ENCODE data around the gene SEC62. TPM values are rescaled to one million over a fixed set of nuclear protein-coding genes. Genes with fewer than 3 reads are reported as not detected.
A peak's percentile ranks its signal among the peaks of the same experiment; 100 is the strongest.

Gene SEC62, protein sequence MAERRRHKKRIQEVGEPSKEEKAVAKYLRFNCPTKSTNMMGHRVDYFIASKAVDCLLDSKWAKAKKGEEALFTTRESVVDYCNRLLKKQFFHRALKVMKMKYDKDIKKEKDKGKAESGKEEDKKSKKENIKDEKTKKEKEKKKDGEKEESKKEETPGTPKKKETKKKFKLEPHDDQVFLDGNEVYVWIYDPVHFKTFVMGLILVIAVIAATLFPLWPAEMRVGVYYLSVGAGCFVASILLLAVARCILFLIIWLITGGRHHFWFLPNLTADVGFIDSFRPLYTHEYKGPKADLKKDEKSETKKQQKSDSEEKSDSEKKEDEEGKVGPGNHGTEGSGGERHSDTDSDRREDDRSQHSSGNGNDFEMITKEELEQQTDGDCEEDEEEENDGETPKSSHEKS
- polyA plus RNA-seq = 98.0 TPM
- long read RNA-seq, donor 1, full-length matches to known transcripts = 21 of 61 reads
- long read RNA-seq, donor 1, partial matches to known transcripts = 40 of 61 reads
- long read RNA-seq, donor 1, other reads (novel, unspliced or antisense) = 0 of 61 reads
- long read RNA-seq, donor 2, full-length matches to known transcripts = 65 of 169 reads
- long read RNA-seq, donor 2, partial matches to known transcripts = 104 of 169 reads
- long read RNA-seq, donor 2, other reads (novel, unspliced or antisense) = 0 of 169 reads
- long read RNA-seq, donor 3 = 0 reads
- long read RNA-seq, donor 4, full-length matches to known transcripts = 7 of 7 reads
- long read RNA-seq, donor 4, partial matches to known transcripts = 0 of 7 reads
- long read RNA-seq, donor 4, other reads (novel, unspliced or antisense) = 0 of 7 reads
- long read RNA-seq, donor 5, full-length matches to known transcripts = 48 of 109 reads
- long read RNA-seq, donor 5, partial matches to known transcripts = 61 of 109 reads
- long read RNA-seq, donor 5, other reads (novel, unspliced or antisense) = 0 of 109 reads
- long read RNA-seq, donor 6, full-length matches to known transcripts = 23 of 114 reads
- long read RNA-seq, donor 6, partial matches to known transcripts = 91 of 114 reads
- long read RNA-seq, donor 6, other reads (novel, unspliced or antisense) = 0 of 114 reads
- long read RNA-seq, donor 7, full-length matches to known transcripts = 31 of 107 reads
- long read RNA-seq, donor 7, partial matches to known transcripts = 76 of 107 reads
- long read RNA-seq, donor 7, other reads (novel, unspliced or antisense) = 0 of 107 reads
- long read RNA-seq, donor 8, full-length matches to known transcripts = 61 of 304 reads
- long read RNA-seq, donor 8, partial matches to known transcripts = 243 of 304 reads
- long read RNA-seq, donor 8, other reads (novel, unspliced or antisense) = 0 of 304 reads
- long read RNA-seq, donor 9, full-length matches to known transcripts = 33 of 127 reads
- long read RNA-seq, donor 9, partial matches to known transcripts = 94 of 127 reads
- long read RNA-seq, donor 9, other reads (novel, unspliced or antisense) = 0 of 127 reads
- long read RNA-seq, donor 10, full-length matches to known transcripts = 46 of 150 reads
- long read RNA-seq, donor 10, partial matches to known transcripts = 104 of 150 reads
- long read RNA-seq, donor 10, other reads (novel, unspliced or antisense) = 0 of 150 reads
- long read RNA-seq, donor 11, full-length matches to known transcripts = 37 of 128 reads
- long read RNA-seq, donor 11, partial matches to known transcripts = 91 of 128 reads
- long read RNA-seq, donor 11, other reads (novel, unspliced or antisense) = 0 of 128 reads

DNA sequence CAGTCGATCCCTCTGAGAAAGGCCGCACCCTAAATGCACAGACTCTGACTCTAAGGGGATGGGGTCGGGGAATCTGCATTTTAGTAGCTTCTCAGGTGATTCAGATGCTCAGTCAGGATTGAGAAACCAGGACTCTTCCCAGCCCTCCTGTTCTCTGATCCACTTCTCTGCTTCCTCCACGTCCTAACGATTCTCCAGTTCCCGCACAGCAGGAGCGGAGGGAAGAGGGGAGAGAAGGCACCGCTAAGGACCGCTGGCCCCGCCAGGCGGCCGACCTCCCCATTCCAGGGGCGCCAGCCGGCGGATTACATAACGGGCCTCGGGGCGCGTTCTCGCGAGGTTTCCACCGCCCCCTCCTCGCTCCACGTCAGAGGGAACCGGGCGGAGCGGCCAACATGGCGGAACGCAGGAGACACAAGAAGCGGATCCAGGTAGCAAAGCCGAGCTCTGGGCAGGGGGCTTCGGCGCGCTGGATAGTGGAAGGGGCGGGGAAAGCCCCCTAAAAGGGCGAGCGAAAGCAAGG, at the start of gene SEC62:
TSS of gene SEC62 (plus strand) at position 380 of the 523 bp plus-strand sequence. CDS start at position 396, 16 bp downstream.
- Histone ChIP-seq H3K9me3 (ENCODE audit: control insufficient read depth, low read depth, low read length) (no peaks in the 10 kb centered on the region), H3K27me3 (ENCODE audit: control insufficient read depth, insufficient read depth, low read length) (no peaks in the 10 kb centered on the region), H3K4me3 (ENCODE audit: low read length) (peak within 1 kb of the TSS; percentile 86), H3K27ac (ENCODE audit: low read length) (peak within 1 kb of the TSS; percentile 90), H3K36me3 (ENCODE audit: control insufficient read depth, insufficient read depth, low read length) (peaks cover 9% of the 10 kb centered on the region), H3K4me1 (ENCODE audit: control insufficient read depth, insufficient read depth, low read length) (peaks cover 13% of the 10 kb centered on the region)
- WGBS (ENCODE audit: insufficient coverage, low lambda C conversion rate) = no CpG with 5 or more reads among the region's 37 CpGs
- peak; percentile 92 to 95 for DNase-seq

- no peak overlapping the region for H3K27ac ChIP-seq (ENCODE audit: low read length)
- H3K4me3 ChIP-seq (ENCODE audit: low read length) = no peak overlapping the region
- H3K9me3 ChIP-seq (ENCODE audit: control insufficient read depth, low read depth, low read length) = no peaks in the 10 kb centered on the region
- WGBS (ENCODE audit: insufficient coverage, low lambda C conversion rate) = no CpG with 5 or more reads among the region's 8 CpGs
- H3K27me3 ChIP-seq (ENCODE audit: control insufficient read depth, insufficient read depth, low read length) = no peaks in the 10 kb centered on the region
- peak; percentile 28 to 48 for DNase-seq
- no peaks in the 10 kb centered on the region for H3K36me3 ChIP-seq (ENCODE audit: control insufficient read depth, insufficient read depth, low read length)
- H3K4me1 ChIP-seq (ENCODE audit: control insufficient read depth, insufficient read depth, low read length) = no peaks in the 10 kb centered on the region
Observed at GRCh38 chr3:169923189-169923588, 43.4 kb upstream of the SEC62 start.

GRCh38 chr3:169923831-169924230, 42.8 kb upstream of the SEC62 start:
- 83% methylated on average over 1 of the region's 1 CpG for WGBS (ENCODE audit: insufficient coverage, low lambda C conversion rate)

DNA sequence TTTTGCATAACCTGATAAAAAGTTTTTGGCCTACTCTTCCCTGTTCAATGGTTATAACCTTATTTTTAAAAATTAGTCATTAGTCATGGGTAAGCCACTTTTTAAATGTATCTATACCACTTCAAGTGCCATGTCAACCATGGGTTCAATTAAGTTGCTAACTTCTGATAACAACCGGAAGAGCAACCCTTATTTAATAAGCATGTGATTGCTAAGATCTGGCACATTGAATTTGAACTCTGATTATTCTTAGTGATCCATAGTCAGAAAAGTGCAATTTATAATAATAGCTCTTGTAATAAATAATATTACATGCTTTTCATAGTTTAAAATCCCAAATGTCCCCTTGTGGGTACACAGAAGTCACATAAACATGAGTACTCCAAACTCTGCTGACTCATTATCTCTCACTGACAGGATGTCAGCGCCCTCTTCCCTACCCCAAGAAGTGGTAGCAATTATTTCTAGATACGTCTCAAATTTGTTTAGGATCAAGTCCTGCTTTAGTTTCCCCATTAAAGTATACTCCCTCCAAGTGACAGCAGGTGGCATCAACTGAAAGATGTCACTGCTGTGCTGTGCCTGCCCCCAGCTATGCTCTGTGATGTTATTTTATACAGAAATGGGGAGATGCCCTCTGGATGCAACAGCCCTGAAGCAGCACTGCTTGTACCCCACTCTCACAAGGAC, 36.6 kb upstream of the SEC62 start:
- WGBS (ENCODE audit: insufficient coverage, low lambda C conversion rate) = no CpG with 5 or more reads among the region's 3 CpGs
- DNase-seq = no peak
- no peaks in the 10 kb centered on the region for H3K27me3 ChIP-seq (ENCODE audit: control insufficient read depth, insufficient read depth, low read length)

More at GRCh38 chr3:169923831-169924230, 42.8 kb upstream of the SEC62 start:
- Histone ChIP-seq H3K27me3 (ENCODE audit: control insufficient read depth, insufficient read depth, low read length) (no peaks in the 10 kb centered on the region), H3K4me1 (ENCODE audit: control insufficient read depth, insufficient read depth, low read length) (no peaks in the 10 kb centered on the region), H3K4me3 (ENCODE audit: low read length) (no peak overlapping the region), H3K36me3 (ENCODE audit: control insufficient read depth, insufficient read depth, low read length) (no peaks in the 10 kb centered on the region), H3K27ac (ENCODE audit: low read length) (no peak overlapping the region), H3K9me3 (ENCODE audit: control insufficient read depth, low read depth, low read length) (no peaks in the 10 kb centered on the region)
- DNase-seq = no peak

DNA sequence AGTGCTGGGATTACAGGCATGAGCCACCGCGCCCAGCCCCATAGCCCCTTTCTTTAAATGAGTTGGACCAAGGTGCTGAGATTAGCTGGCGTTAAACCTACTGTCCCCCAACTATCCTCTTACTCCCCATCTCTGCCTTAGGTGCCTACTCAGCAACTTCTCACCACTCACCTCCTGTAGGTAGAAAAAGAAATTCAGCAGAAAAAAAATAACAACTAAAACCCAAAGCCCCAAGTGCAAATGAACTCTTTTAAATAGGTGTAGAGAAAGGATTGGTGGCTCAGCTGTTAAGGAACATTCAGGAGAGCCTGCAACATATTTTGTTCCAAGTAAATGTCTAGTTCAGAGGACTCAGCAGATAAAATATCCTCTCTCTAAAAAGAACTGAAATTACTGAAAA, 35.8 kb upstream of the SEC62 start:
- no peaks in the 10 kb centered on the region for H3K27me3 ChIP-seq (ENCODE audit: control insufficient read depth, insufficient read depth, low read length)
- no peak for DNase-seq
- H3K4me3 ChIP-seq (ENCODE audit: low read length) = no peak overlapping the region
- H3K27ac ChIP-seq (ENCODE audit: low read length) = no peak overlapping the region
- H3K4me1 ChIP-seq (ENCODE audit: control insufficient read depth, insufficient read depth, low read length) = no peaks in the 10 kb centered on the region
- 80% methylated on average over 1 of the region's 3 CpGs for WGBS (ENCODE audit: insufficient coverage, low lambda C conversion rate)
- H3K36me3 ChIP-seq (ENCODE audit: control insufficient read depth, insufficient read depth, low read length) = no peaks in the 10 kb centered on the region
- no peaks in the 10 kb centered on the region for H3K9me3 ChIP-seq (ENCODE audit: control insufficient read depth, low read depth, low read length)

More for the DNA sequence above, 36.6 kb upstream of the SEC62 start:
- H3K36me3 ChIP-seq (ENCODE audit: control insufficient read depth, insufficient read depth, low read length) = no peaks in the 10 kb centered on the region
- no peaks in the 10 kb centered on the region for H3K9me3 ChIP-seq (ENCODE audit: control insufficient read depth, low read depth, low read length)
- H3K27ac ChIP-seq (ENCODE audit: low read length) = no peak overlapping the region
- no peak overlapping the region for H3K4me3 ChIP-seq (ENCODE audit: low read length)
- no peaks in the 10 kb centered on the region for H3K4me1 ChIP-seq (ENCODE audit: control insufficient read depth, insufficient read depth, low read length)

DNA sequence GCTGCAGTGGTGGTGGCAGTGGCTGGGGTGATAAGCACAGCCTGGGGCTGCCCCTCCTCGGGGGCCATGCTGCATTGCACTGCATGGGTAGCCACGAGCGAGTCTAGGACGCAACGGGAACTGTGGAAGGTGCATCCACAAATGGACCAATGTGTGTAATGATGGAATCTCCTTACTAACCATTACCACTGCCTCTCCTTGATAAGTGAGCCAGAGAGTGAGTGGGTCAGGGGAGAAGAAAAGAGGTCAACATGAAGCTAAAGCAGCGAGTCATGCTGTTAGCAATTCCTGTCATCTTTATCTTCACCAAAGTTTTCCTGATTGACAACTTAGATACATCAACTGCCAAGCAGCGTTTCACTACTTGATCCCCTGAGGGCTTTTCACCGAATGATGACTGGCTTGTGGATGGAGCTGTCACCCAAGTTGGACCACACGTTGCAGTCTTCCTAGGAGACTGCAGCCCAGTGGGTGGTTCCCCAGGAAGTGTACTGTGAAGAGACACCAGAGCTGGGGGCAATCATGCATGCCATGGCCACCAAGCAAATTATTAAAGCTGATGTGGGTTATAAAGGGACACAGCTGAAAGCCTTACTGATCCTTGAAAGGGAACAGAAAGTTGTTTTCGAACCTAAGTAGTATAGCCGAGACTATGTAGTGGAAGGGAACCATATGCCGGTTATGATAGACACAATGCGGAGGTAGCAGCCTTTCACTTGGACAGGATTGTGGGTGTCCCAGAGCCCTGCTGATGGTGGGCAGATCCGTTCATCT, 34.7 kb upstream of the SEC62 start:
- no peak overlapping the region for H3K4me3 ChIP-seq (ENCODE audit: low read length)
- DNase-seq = no peak
- WGBS (ENCODE audit: insufficient coverage, low lambda C conversion rate) = no CpG with 5 or more reads among the region's 14 CpGs
- no peak overlapping the region for H3K27ac ChIP-seq (ENCODE audit: low read length)
- H3K9me3 ChIP-seq (ENCODE audit: control insufficient read depth, low read depth, low read length) = no peaks in the 10 kb centered on the region
- no peaks in the 10 kb centered on the region for H3K27me3 ChIP-seq (ENCODE audit: control insufficient read depth, insufficient read depth, low read length)
- no peaks in the 10 kb centered on the region for H3K4me1 ChIP-seq (ENCODE audit: control insufficient read depth, insufficient read depth, low read length)
- no peaks in the 10 kb centered on the region for H3K36me3 ChIP-seq (ENCODE audit: control insufficient read depth, insufficient read depth, low read length)

GRCh38 chr3:169939320-169939719, 27.3 kb upstream of the SEC62 start:
- H3K27me3 ChIP-seq (ENCODE audit: control insufficient read depth, insufficient read depth, low read length) = no peaks in the 10 kb centered on the region
- H3K4me1 ChIP-seq (ENCODE audit: control insufficient read depth, insufficient read depth, low read length) = no peaks in the 10 kb centered on the region
- no peaks in the 10 kb centered on the region for H3K36me3 ChIP-seq (ENCODE audit: control insufficient read depth, insufficient read depth, low read length)
- no peaks in the 10 kb centered on the region for H3K9me3 ChIP-seq (ENCODE audit: control insufficient read depth, low read depth, low read length)
- DNase-seq = no peak
- no peak overlapping the region for H3K27ac ChIP-seq (ENCODE audit: low read length)
- H3K4me3 ChIP-seq (ENCODE audit: low read length) = no peak overlapping the region
- no CpG with 5 or more reads among the region's 1 CpG for WGBS (ENCODE audit: insufficient coverage, low lambda C conversion rate)

DNA sequence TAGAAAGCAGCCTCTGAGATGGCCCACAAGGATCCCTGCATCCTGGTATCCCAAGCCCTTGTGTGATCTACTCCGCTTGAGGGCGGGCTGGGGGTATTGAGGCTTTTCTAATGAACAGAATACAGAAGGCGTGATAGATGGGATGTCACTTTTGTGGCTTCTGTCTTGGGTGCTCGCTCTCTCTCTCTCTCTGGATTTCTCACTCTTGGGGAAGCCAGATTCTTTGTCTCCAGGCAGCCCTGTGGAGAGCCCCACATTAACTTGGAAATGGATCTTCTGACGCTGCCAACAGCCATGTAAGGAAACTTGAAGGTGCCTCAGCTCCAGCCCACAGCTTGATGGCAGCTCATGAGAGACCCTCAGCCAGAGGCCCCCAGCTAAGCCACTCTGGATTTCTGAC, 26.9 kb upstream of the SEC62 start:
- H3K27ac ChIP-seq (ENCODE audit: low read length) = no peak overlapping the region
- no peaks in the 10 kb centered on the region for H3K9me3 ChIP-seq (ENCODE audit: control insufficient read depth, low read depth, low read length)
- no peaks in the 10 kb centered on the region for H3K36me3 ChIP-seq (ENCODE audit: control insufficient read depth, insufficient read depth, low read length)
- H3K4me3 ChIP-seq (ENCODE audit: low read length) = no peak overlapping the region
- H3K27me3 ChIP-seq (ENCODE audit: control insufficient read depth, insufficient read depth, low read length) = no peaks in the 10 kb centered on the region
- WGBS (ENCODE audit: insufficient coverage, low lambda C conversion rate) = no CpG with 5 or more reads among the region's 5 CpGs
- H3K4me1 ChIP-seq (ENCODE audit: control insufficient read depth, insufficient read depth, low read length) = no peaks in the 10 kb centered on the region
- no peak for DNase-seq

Measured in large intestine (tissue), 12 donors.